NCI-H2227 (cell line): ENCODE results near the gene CCNK.

Experiments used
- DNase-seq: peaks from one replicate; lab custom pipeline; 2025; ENCODE audit not compliant: unreplicated experiment; lab: John Stamatoyannopoulos, UW

CCNK gene

GRCh38 chr14:99550387-99550992 is 69.3 kb downstream of the CCNK start:
- no peak for DNase-seq

GRCh38 chr14:99551034-99551922 is 70.1 kb downstream of the CCNK start:
- DNase-seq, result no peak

GRCh38 chr14:99552021-99552553 is 70.9 kb downstream of the CCNK start:
- no peak for DNase-seq

GRCh38 chr14:99552572-99553216 is 71.5 kb downstream of the CCNK start:
- no peak for DNase-seq

- DNase-seq, result no peak
Measured at GRCh38 chr14:99554184-99554583, 73.0 kb downstream of the CCNK start.

GRCh38 chr14:99554757-99555531 is 73.7 kb downstream of the CCNK start:
- no peak for DNase-seq

GRCh38 chr14:99556134-99556791 is 75.1 kb downstream of the CCNK start:
- DNase-seq, result no peak

- no peak for DNase-seq
Measured at GRCh38 chr14:99559286-99559990, 78.2 kb downstream of the CCNK start.

- DNase-seq, result no peak
Measured at GRCh38 chr14:99560403-99560802, 79.2 kb downstream of the CCNK start.

GRCh38 chr14:99560922-99561683 is 79.9 kb downstream of the CCNK start:
- no peak for DNase-seq

GRCh38 chr14:99561864-99562263 is 80.7 kb downstream of the CCNK start:
- no peak for DNase-seq
